Skeletal muscle cell (primary cell): ENCODE results near the gene OTX2.

Source experiments
- DNase-seq: peaks from one replicate; pipeline ENCODE4 v3.0.0-alpha.2; 2010; ENCODE audit warnings: low read depth
- H3K4me3 ChIP-seq: 2 replicates; pipeline ENCODE4 v1.5.1; 2011; ENCODE audit warnings: low read depth, mild to moderate bottlenecking, control low read depth, low read length, moderate library complexity

The OTX2 gene

DNA sequence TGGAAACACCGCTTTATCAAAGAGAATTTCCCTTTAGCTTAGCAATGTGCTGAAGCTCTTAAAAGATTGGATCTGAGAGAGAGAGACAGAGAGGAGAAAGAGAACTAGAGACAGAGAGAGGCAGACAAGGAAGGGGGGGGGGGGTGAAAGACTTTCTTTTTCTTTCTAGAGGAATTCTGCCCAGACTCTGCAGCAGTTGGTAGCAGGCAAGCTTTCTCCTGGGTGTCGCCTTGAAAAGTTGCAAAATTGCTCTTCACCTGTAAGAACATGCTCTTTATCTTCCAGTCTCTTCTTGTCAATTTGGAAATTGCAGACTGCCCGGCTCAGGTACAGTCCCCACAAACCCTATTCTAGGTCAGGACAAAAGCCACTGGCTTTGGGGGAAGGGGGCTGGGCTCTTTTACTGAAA lies 2.9 kb upstream of the OTX2 start:
- no peak overlapping the region for H3K4me3 ChIP-seq
- no peak for DNase-seq

- no peak overlapping the region for H3K4me3 ChIP-seq
- no peak for DNase-seq
Measured at GRCh38 chr14:56812364-56813141, 2.3 kb upstream of the OTX2 start.

- no peak overlapping the region for H3K4me3 ChIP-seq
Measured at GRCh38 chr14:56811593-56812363, 1.5 kb upstream of the OTX2 start.

GRCh38 chr14:56810836-56811592 lies 735 bp upstream of the OTX2 start:
- no peak overlapping the region for H3K4me3 ChIP-seq
- DNase-seq: no peak

More at GRCh38 chr14:56811593-56812363, 1.5 kb upstream of the OTX2 start:
- DNase-seq: no peak

- H3K4me3 ChIP-seq: no peak overlapping the region
Measured at GRCh38 chr14:56809270-56810146, 771 bp downstream of the OTX2 start.

GRCh38 chr14:56808383-56809269 lies 1.7 kb downstream of the OTX2 start:
- DNase-seq: no peak
- no peak overlapping the region for H3K4me3 ChIP-seq

More at GRCh38 chr14:56809270-56810146, 771 bp downstream of the OTX2 start:
- DNase-seq: no peak

DNA sequence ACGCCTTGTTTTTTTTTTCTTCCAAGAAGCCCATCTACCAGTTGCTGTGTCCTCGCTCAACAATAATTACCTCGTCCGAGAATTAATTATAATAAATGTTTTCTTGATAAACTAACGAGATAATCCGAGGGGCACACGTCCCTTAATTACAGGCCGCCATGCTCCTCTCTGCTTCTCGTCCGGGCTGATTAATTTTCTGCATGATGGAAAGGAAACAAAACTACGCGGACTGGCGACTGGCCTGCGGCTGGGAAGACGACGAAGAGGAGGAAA lies 2.2 kb downstream of the OTX2 start:
- H3K4me3 ChIP-seq: no peak overlapping the region
- no peak for DNase-seq

GRCh38 chr14:56807386-56808109 lies 2.7 kb downstream of the OTX2 start:
- DNase-seq: no peak
- H3K4me3 ChIP-seq: no peak overlapping the region

DNA sequence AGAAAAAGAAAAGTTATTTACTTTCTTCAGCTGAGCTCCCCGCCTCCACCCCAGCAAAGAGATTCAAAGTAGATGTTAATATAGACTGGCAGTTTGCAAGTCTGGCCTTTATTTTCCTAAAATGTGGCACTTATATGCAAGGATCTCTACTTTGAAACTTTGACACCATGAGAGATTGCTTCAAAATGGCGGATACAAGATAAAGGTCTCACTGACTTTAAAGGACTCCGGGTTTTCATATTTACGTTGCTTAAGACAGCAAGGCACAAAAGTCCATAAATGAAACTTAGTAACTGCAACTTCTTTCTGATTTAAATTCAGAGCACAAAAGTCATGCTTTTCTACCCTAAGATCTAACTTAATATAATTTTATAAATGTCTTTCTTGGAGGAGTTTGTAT lies 3.5 kb downstream of the OTX2 start:
- DNase-seq: no peak
- H3K4me3 ChIP-seq: no peak overlapping the region

- DNase-seq: no peak
- no peak overlapping the region for H3K4me3 ChIP-seq
Measured at GRCh38 chr14:56805992-56806727, 4.1 kb downstream of the OTX2 start.

DNA sequence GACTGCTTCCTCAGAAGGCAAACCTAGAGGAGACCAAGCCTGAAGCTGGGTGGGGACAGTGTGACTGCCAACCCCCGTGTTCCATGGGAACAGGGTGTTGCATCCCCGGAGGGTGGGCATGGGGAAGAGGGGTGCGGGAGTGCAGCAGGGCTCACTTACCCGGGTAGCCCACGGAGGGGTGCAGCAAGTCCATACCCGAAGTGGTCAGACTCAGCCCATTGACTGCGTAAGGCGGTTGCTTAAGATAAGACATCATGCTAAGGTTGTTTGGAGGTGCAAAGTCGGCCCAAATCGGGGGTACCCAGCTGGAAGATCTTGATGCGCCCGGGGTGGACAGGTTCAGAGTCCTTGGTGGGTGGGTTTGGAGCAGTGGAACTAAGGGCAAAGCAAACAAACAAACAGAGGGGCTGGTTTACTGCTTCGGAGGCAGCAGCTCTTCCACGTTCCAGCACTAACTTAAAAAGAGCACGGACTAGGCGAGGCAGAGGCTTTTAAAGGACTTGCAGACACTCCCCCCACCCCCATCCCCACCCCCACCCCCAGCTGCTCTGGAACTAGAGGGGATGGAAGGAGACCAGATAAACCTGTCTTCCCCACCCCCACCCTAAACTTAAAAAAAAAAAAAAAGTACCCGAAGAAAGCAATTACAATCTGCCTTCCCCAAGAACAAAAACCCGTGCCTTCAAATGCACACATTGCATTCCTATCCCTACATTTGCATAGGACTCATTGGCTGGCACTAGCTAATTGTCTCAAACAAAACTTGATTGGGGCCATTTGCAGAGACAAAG lies 4.9 kb downstream of the OTX2 start:
- DNase-seq: no peak
- H3K4me3 ChIP-seq: no peak overlapping the region

- no peak for DNase-seq
- H3K4me3 ChIP-seq: no peak overlapping the region
Measured at GRCh38 chr14:56803816-56804535, 6.3 kb downstream of the OTX2 start.

GRCh38 chr14:56801920-56802319 lies 8.4 kb downstream of the OTX2 start:
- no peak for DNase-seq
- no peak overlapping the region for H3K4me3 ChIP-seq

DNA sequence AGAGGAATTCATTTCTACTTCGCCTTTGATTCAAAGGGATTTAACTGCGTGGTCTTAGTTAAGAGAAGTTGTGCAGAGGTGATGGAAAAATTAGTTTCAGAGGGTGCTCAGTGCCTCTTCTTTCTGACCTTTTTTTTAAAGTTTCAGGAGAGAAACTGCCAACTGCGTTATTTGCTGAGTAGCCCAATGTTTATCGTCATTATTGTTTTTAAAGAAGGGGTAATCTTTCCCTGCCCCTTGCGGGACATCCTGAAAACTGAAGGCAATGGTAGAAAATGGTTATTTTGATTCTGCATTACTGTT lies 11.0 kb downstream of the OTX2 start:
- DNase-seq: no peak
- no peak overlapping the region for H3K4me3 ChIP-seq

DNA sequence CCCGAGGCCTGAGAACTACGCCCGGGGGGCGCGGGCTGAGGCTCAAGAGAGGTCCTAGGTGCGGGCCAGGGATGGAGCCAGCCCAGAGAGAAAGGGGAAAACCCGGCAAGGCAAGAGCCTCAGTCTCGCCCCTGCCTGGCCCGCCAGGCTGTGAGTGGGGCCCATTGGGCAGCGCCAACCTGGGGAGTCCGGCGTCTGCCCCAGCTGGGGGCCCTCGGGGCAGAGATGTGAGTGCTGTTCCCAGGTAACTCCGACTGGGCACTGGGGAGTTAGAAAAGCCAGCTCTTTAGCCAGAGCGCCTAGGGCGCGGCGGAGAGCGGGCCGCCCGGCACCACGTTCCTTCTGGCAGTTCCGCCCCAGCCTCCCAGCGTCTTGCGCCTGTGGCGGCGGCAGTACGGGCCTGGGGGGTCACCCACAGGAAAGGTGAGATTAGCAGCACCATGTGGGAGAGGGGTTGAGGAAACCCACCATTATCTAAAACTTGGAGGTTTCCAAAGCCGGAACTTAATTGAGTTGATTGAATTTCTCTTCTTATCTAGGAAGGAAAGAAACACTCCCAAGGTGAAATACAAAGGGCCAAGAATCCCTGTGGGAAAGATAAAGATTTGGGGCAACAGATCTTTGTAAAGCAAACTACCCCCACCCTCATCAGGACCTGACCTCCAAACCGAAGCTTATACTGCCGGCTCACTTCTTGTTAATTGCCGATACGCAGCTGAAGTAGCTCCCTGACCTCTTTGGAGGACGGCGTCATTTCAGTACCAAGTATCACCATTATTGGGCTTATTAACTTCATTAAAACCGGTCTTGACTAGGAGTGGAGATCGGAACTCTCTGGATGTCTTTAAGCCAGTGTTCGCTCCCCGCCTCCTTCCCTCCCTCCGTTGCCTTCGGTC lies 11.6 kb downstream of the OTX2 start:
- no peak overlapping the region for H3K4me3 ChIP-seq
- DNase-seq: no peak
